Upper lobe of right lung (tissue), 1 donor: Measurements from ENCODE around the gene CIZ1. TPM values are rescaled to one million over a fixed set of nuclear protein-coding genes. Genes with fewer than 3 reads are reported as not detected.
"Not testable (repeated sequence)": the region's sequence is repeated elsewhere in the genome, so short reads cannot be mapped to it uniquely, and the experiment has no call there.

Experiments
- ATAC-seq: fragments of 200-7000 bp; cut with Tn5 transposase; one replicate; pipeline ENCODE4 v1.9.1; 2020; ENCODE audit warnings: mild to moderate bottlenecking, moderate library complexity
- DNase-seq: peaks from one replicate; pipeline ENCODE4 v3.0.0-alpha.2; 2020
- H3K27ac ChIP-seq: fragments of 200-600 bp; one replicate; pipeline ENCODE4 v1.8.0; 2022
- H3K27me3 ChIP-seq: fragments of 200-600 bp; one replicate; pipeline ENCODE4 v1.8.0; 2022; ENCODE audit warnings: mild to moderate bottlenecking
- H3K36me3 ChIP-seq: fragments of 200-600 bp; one replicate; pipeline ENCODE4 v1.8.0; 2022
- H3K4me1 ChIP-seq: fragments of 200-600 bp; one replicate; pipeline ENCODE4 v1.8.0; 2022
- H3K4me3 ChIP-seq: fragments of 200-600 bp; one replicate; pipeline ENCODE4 v1.8.0; 2022; ENCODE audit warnings: mild to moderate bottlenecking
- H3K9me3 ChIP-seq: fragments of 200-600 bp; one replicate; pipeline ENCODE4 v1.8.0; 2022
- CTCF ChIP-seq: fragments of 200-600 bp; IDR thresholded peaks from one replicate; pipeline ENCODE4 v1.8.0; 2022; ENCODE audit warnings: antibody characterized with exemption
- intact Hi-C: fragments of 100-400 bp; cut with DNase I; formaldehyde crosslinking; loops from one replicate; pipeline ENCODE4 v1.11.0; 2022
- total RNA-seq: library from RNA; stranded (reverse); fragmentation: NEBNext Ultra II Directional; extraction: Animal tissue kit (Norgen Biotek cat#: 25700); gene quantifications from one replicate; pipeline ENCODE4 v1.2.1, GENCODE V29; 2021
- donor health status: DM: no; HTN: yes; CAD: no; lungs with severe emphysema.

CIZ1 gene
- total RNA-seq, 1 donor from 2014 or later, result 107 TPM

GRCh38 chr9:128136816-128137793 lies 54.3 kb downstream of the CIZ1 start:
- H3K27me3 ChIP-seq, result no peaks in the 10 kb centered on the region
- H3K4me1 ChIP-seq, result no peaks in the 10 kb centered on the region
- H3K4me3 ChIP-seq, result no peak overlapping the region
- H3K27ac ChIP-seq, result no peak overlapping the region
- H3K36me3 ChIP-seq, result no peaks in the 10 kb centered on the region
- no peak for DNase-seq
- no peaks in the 10 kb centered on the region for H3K9me3 ChIP-seq
- intact Hi-C loops, result no loop called here
- TF ChIP-seq CTCF, result no peak
- peak; percentile 9 for ATAC-seq

GRCh38 chr9:128135561-128135960 lies 55.8 kb downstream of the CIZ1 start:
- H3K4me1 ChIP-seq, H3K4me3 ChIP-seq, H3K9me3 ChIP-seq, DNase-seq, H3K36me3 ChIP-seq, H3K27ac ChIP-seq, H3K27me3 ChIP-seq, intact Hi-C loops, ATAC-seq: not testable (repeated sequence)

GRCh38 chr9:128132139-128132538 lies 59.2 kb downstream of the CIZ1 start:
- intact Hi-C loops, DNase-seq, H3K36me3 ChIP-seq, H3K4me1 ChIP-seq, H3K9me3 ChIP-seq, H3K4me3 ChIP-seq, ATAC-seq, H3K27me3 ChIP-seq, H3K27ac ChIP-seq: not testable (repeated sequence)

GRCh38 chr9:128131346-128131745 lies 60.0 kb downstream of the CIZ1 start:
- H3K36me3 ChIP-seq, H3K27ac ChIP-seq, intact Hi-C loops, H3K4me3 ChIP-seq, DNase-seq, H3K9me3 ChIP-seq, H3K27me3 ChIP-seq, ATAC-seq: not testable (repeated sequence)
- H3K4me1 ChIP-seq, result peaks cover 13% of the 10 kb centered on the region

GRCh38 chr9:128130651-128131050 lies 60.7 kb downstream of the CIZ1 start:
- H3K27me3 ChIP-seq, H3K9me3 ChIP-seq, H3K4me3 ChIP-seq, H3K27ac ChIP-seq, DNase-seq, intact Hi-C loops, H3K36me3 ChIP-seq, ATAC-seq: not testable (repeated sequence)
- peaks cover 20% of the 10 kb centered on the region for H3K4me1 ChIP-seq

GRCh38 chr9:128129976-128130590 lies 61.3 kb downstream of the CIZ1 start:
- TF ChIP-seq CTCF, result peak; percentile 52
- H3K9me3 ChIP-seq, H3K36me3 ChIP-seq, intact Hi-C loops, DNase-seq, H3K27ac ChIP-seq, H3K4me3 ChIP-seq, H3K27me3 ChIP-seq, ATAC-seq: not testable (repeated sequence)
- H3K4me1 ChIP-seq, result peaks cover 23% of the 10 kb centered on the region

GRCh38 chr9:128128836-128129590 lies 62.4 kb downstream of the CIZ1 start:
- no peaks in the 10 kb centered on the region for H3K9me3 ChIP-seq
- H3K27ac ChIP-seq, result peak overlapping the region; percentile 98
- H3K27me3 ChIP-seq, result no peaks in the 10 kb centered on the region
- peak overlapping the region; percentile 88 for H3K4me3 ChIP-seq
- DNase-seq, result no peak
- intact Hi-C loops, result no loop called here
- peaks cover 3% of the 10 kb centered on the region for H3K36me3 ChIP-seq
- H3K4me1 ChIP-seq, result peaks cover 23% of the 10 kb centered on the region
- no peak for ATAC-seq
- TF ChIP-seq CTCF, result no peak
